SK-N-MC (cell line): ENCODE results near the gene FAM25G.

Experiments
- DNase-seq: peaks from one replicate; pipeline ENCODE4 v3.0.0-alpha.2; 2011; ENCODE audit warnings: low read depth, low spot score
- H3K27ac ChIP-seq: fragments of 200-600 bp; sonication (generic); 2 replicates; pipeline ENCODE4 v1.5.1; 2016; ENCODE audit warnings: mixed run types
- H3K36me3 ChIP-seq: fragments of 200-600 bp; sonication (generic); 2 replicates; pipeline ENCODE4 v1.6.1; 2017; ENCODE audit warnings: antibody characterized with exemption, low read length, mixed read lengths; ENCODE audit not compliant: insufficient read depth
- H3K4me3 ChIP-seq: fragments of 200-600 bp; sonication (generic); 2 replicates; pipeline ENCODE4 v1.5.1; 2016
- H3K9ac ChIP-seq: fragments of 200-600 bp; sonication (generic); 2 replicates; pipeline ENCODE4 v1.8.0; 2017; ENCODE audit warnings: mixed run types, mixed read lengths; ENCODE audit not compliant: insufficient read length
- H3K9me3 ChIP-seq: fragments of 200-600 bp; sonication (generic); 2 replicates; pipeline ENCODE4 v1.6.1; 2017; ENCODE audit warnings: low read depth, mild to moderate bottlenecking, antibody characterized with exemption, low read length, moderate library complexity, mixed read lengths
- EZH2 ChIP-seq: fragments of 200-600 bp; sonication (generic); IDR thresholded peaks from one replicate; pipeline ENCODE4 v1.6.1; 2017; ENCODE audit warnings: antibody characterized with exemption
- FOXP2 ChIP-seq: optimal IDR thresholded peaks from 2 replicates; pipeline ENCODE3; 2011; ENCODE audit warnings: mild to moderate bottlenecking, moderate library complexity; ENCODE audit not compliant: insufficient read depth; ENCODE audit errors: extremely low read length, control extremely low read depth
- POLR2AphosphoS5 ChIP-seq: IDR thresholded peaks from 2 replicates; pipeline ENCODE4 v1.6.1; 2012; ENCODE audit warnings: mild to moderate bottlenecking, low read depth, low read length, borderline replicate concordance

FAM25G gene

DNA sequence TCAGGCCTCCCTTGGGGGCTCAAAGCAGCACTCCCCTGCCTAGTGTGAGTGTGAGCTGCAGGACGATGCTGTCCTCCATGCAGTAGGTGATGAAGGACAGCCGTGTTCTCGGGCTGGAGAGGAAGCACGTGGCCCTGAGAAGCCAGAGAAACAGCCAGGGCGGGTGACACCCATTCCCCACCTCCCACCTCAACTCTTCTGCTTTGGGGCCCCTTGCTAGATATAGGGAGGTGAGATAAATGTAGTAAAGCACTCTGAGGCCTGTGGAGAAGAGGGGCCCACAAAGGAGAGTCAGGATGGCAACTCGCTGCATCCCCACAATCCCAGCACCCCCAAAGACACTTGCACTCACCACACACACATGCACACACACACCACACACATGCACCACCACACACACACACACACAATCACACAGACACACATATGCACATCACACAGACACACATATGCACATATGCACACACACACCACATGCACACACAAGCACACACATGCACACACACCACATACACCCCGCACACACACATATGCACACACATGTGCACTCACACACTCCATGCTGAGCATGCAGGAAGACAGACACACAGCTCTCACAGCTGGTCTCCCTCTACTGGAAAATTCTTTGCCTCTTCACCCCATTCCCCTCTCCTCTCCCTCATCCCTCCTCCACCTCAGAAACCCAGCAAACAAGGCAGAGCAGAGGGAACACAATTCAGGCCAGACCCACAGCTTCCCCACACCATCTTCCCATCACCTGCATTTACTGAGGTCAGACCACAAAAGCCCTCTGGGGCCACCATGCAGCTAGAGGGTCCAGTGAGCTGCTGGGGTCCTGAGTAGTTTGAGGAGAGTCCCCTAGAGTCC lies 38.1 kb downstream of the FAM25G start:
- no peaks in the 10 kb centered on the region for H3K36me3 ChIP-seq
- TF ChIP-seq POLR2AphosphoS5 (no peak), EZH2 (no peak), FOXP2 (no peak)
- no peak for DNase-seq
- no peak overlapping the region for H3K9ac ChIP-seq
- no peak overlapping the region for H3K27ac ChIP-seq
- H3K4me3 ChIP-seq, result no peak overlapping the region
- no peaks in the 10 kb centered on the region for H3K9me3 ChIP-seq

DNA sequence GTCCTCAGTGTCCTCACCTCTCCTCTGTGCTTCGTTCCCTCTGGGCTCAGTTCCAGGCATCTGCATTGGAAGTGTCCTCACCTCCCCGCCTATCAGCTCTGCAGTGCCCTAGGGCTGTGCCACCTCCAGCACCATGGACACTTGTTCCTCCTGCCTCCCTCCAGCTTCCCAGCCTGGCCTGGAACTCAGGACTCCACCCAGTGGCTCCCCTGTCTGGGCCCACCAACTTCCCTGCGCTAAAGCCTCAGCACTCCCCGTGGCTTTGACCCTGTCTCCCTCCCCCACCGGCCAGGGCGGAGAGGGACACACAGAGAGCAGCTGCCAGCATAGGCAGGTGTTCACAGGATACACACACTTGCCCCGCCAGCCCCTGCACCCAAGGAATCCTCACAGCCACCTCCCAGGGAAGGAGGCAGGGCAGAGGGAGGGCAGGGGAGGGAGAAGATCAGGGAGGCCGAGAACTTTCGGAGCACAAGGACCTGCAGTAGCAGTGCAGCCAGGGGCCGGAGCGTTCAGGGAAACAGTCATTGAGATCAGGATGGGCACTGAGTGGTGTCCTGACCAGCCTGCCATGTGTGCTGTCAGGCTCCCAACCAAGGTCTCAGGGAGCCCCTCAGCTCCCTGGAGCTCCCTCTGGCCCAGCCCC lies 38.9 kb downstream of the FAM25G start:
- Histone ChIP-seq H3K27ac (no peak overlapping the region), H3K9me3 (no peaks in the 10 kb centered on the region), H3K4me3 (no peak overlapping the region), H3K9ac (no peak overlapping the region), H3K36me3 (no peaks in the 10 kb centered on the region)
- no peak for DNase-seq
- TF ChIP-seq POLR2AphosphoS5, result no peak

DNA sequence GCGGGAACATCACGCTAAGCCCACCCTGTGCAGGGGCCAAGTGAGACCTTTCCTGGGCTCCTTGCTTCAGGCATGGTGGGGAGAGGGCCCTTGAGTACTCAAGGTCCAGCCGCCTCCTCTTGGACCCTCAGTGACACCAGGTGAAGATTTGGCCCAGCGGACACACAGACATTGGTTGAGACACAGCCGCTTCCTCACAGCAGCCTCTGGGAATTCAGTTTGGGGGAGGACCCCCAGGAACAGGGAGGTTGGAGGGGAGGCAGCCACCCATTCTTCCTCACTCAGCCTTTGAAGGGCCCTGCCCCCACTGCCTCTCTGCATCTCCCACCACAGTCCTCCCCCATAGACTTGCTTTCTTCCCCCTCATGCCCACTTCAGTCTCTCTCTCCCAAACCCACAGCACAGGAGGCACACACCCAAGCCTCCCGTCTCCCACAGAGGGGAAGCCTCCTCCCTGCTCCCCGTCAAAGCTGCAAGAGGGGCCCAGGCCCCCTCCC lies 39.5 kb downstream of the FAM25G start:
- Histone ChIP-seq H3K27ac (no peak overlapping the region), H3K4me3 (no peak overlapping the region), H3K9me3 (no peaks in the 10 kb centered on the region), H3K36me3 (no peaks in the 10 kb centered on the region), H3K9ac (no peak overlapping the region)
- DNase-seq, result no peak
- no peak for TF ChIP-seq FOXP2
- no peak for TF ChIP-seq EZH2
- no peak for TF ChIP-seq POLR2AphosphoS5

DNA sequence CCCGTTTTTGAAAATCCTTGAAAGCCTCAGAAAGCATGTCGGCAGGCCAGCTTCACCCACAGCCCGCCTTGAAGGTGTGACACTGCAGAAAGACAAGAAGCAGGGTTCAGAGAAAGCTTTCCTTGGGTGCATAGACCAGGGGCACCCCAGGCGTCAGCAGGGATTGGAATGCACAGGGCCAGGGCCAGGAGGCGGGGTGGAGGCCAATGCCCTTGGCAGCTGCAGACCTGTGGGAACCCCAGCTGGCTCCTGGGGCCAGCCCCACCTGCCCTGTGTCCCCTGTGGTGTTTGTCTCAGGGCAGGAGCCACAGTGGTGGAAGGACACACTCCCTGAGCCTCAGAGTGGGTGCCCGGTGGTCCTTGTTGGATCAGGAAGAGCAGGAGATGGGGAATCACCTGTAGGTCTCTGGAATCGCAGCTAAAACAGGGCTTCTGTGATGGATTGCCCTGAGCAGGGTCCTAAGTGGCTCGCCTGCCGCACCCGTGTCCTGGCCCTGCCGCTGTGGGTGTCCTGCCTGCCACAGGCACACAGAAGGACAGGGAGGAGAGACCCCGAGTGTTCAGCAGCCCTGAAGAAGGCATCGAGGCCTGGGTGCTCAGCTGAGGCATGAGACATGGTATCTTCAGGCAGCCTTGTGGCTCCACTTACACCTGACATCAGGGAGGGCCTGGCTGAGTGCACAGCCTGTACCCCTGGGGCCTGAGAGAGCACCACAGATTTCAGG lies 40.1 kb downstream of the FAM25G start:
- no peaks in the 10 kb centered on the region for H3K36me3 ChIP-seq
- no peak for TF ChIP-seq FOXP2
- TF ChIP-seq POLR2AphosphoS5, result no peak
- TF ChIP-seq EZH2, result no peak
- H3K9me3 ChIP-seq, result no peaks in the 10 kb centered on the region
- no peak overlapping the region for H3K27ac ChIP-seq
- DNase-seq, result no peak
- H3K9ac ChIP-seq, result no peak overlapping the region
- H3K4me3 ChIP-seq, result no peak overlapping the region

DNA sequence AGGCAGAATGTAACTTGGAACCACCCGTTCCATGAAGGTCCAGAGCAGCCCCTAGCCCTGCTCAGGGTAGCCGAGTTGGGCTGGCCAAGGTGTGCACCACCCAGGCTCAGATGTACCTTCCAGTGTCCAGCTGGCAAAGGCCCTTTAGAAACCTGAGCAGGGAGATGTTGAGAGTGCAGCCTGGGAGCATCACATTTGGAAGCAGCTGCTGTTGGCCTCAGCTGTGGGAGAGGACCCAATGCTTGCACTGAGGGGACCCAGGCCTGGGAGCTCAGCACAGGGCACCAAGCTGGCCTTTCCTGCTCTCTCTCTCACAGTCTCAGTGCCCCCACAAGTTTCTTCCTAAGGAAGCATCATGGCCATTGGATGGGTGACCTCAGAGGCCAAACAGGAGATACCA lies 41.1 kb downstream of the FAM25G start:
- DNase-seq, result no peak
- H3K36me3 ChIP-seq, result no peaks in the 10 kb centered on the region
- H3K9me3 ChIP-seq, result no peaks in the 10 kb centered on the region
- no peak overlapping the region for H3K9ac ChIP-seq
- TF ChIP-seq EZH2, result no peak
- no peak for TF ChIP-seq FOXP2
- TF ChIP-seq POLR2AphosphoS5, result no peak
- no peak overlapping the region for H3K4me3 ChIP-seq
- H3K27ac ChIP-seq, result no peak overlapping the region

DNA sequence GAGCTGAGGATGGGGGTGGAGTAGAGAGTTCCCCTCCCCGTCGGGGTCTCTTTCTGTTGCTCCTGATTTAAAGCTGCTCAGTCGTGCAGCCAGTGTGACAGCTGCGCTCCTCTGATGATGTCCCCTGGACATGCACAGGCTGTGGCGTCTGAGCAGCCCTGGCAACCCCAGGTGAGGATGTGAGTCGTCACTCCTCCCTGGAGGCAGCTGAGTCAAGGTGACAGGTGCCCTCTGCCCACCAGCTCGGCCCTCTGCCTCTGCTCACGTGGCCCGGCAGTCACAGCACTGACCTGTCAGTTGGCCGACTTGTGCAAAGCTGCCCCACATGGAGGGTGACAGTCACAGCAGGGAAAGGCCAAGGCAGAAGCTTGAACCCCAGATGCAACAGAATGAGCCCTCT lies 41.5 kb downstream of the FAM25G start:
- Histone ChIP-seq H3K36me3 (no peaks in the 10 kb centered on the region), H3K27ac (no peak overlapping the region), H3K9ac (no peak overlapping the region), H3K9me3 (no peaks in the 10 kb centered on the region), H3K4me3 (no peak overlapping the region)
- TF ChIP-seq POLR2AphosphoS5, result no peak
- no peak for TF ChIP-seq EZH2
- TF ChIP-seq FOXP2, result no peak
- DNase-seq, result no peak

- Histone ChIP-seq H3K9me3 (no peaks in the 10 kb centered on the region), H3K9ac (no peak overlapping the region), H3K27ac (no peak overlapping the region), H3K4me3 (no peak overlapping the region), H3K36me3 (no peaks in the 10 kb centered on the region)
- DNase-seq, result no peak
- TF ChIP-seq FOXP2 (no peak), EZH2 (no peak), POLR2AphosphoS5 (no peak)
These were observed 42.2 kb downstream of the FAM25G start for GRCh38 chr10:47449102-47449978.

DNA sequence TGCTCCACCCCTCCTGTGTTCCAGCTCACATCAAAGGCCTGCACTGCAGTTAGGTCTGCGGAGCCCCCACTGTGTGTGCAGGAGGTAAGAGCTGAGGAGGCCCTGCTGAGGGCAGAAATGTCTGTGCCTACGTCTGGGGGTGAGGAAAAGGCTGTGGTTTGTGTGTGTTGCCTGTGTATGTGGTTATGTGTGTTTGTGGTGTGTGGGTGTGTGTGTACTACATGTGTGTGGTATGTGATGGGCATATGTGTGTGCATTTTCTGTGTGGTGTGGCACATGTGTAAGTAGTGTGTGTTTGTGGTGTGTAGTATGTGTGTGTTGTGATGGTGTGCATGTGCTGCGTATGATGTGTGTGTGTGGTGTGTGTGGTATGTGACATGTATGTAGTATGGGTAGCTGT lies 43.8 kb downstream of the FAM25G start:
- H3K27ac ChIP-seq, result no peak overlapping the region
- DNase-seq, result no peak
- no peaks in the 10 kb centered on the region for H3K36me3 ChIP-seq
- no peak for TF ChIP-seq FOXP2
- no peak for TF ChIP-seq POLR2AphosphoS5
- no peak for TF ChIP-seq EZH2
- H3K4me3 ChIP-seq, result no peak overlapping the region
- no peak overlapping the region for H3K9ac ChIP-seq
- H3K9me3 ChIP-seq, result no peaks in the 10 kb centered on the region
